Hepatocyte (in vitro differentiated cells): ENCODE measurements around the gene SDK1. TPM values are rescaled to one million over a fixed set of nuclear protein-coding genes. Genes with fewer than 3 reads are reported as not detected.

Experiments
- DNase-seq: peaks from one replicate; pipeline ENCODE4 v3.0.0-alpha.2; 2016; ENCODE audit warnings: low spot score
- H2AFZ ChIP-seq: fragments of 200-600 bp; sonication (generic); 2 replicates; pipeline ENCODE4 v1.6.0; 2016; ENCODE audit warnings: antibody characterized with exemption, mild to moderate bottlenecking
- H3K27ac ChIP-seq: fragments of 200-600 bp; sonication (generic); 2 replicates; pipeline ENCODE4 v1.5.1; 2016; ENCODE audit warnings: mild to moderate bottlenecking
- H3K27me3 ChIP-seq: fragments of 200-600 bp; sonication (generic); 2 replicates; pipeline ENCODE4 v1.6.1; 2016
- H3K36me3 ChIP-seq: fragments of 200-600 bp; sonication (generic); replicated peaks from 2 replicates; pipeline ENCODE4 v1.5.1; 2016; ENCODE audit warnings: low read depth; ENCODE audit not compliant: insufficient read depth
- H3K4me1 ChIP-seq: fragments of 200-600 bp; sonication (generic); 2 replicates; pipeline ENCODE4 v1.5.1; 2016; ENCODE audit warnings: mild to moderate bottlenecking, moderate library complexity; ENCODE audit not compliant: insufficient read depth
- H3K4me2 ChIP-seq: fragments of 200-600 bp; sonication (generic); 2 replicates; pipeline ENCODE4 v1.6.0; 2016
- H3K4me3 ChIP-seq: fragments of 200-600 bp; sonication (generic); 2 replicates; pipeline ENCODE4 v1.5.1; 2016; ENCODE audit warnings: mild to moderate bottlenecking
- H3K79me2 ChIP-seq: fragments of 200-600 bp; sonication (generic); 2 replicates; pipeline ENCODE4 v1.6.0; 2017; ENCODE audit warnings: mild to moderate bottlenecking
- H3K9me2 ChIP-seq: fragments of 200-600 bp; sonication (generic); replicated peaks from 2 replicates; pipeline ENCODE4 v1.6.0; 2017; ENCODE audit warnings: mild to moderate bottlenecking; ENCODE audit not compliant: insufficient read depth
- H3K9me3 ChIP-seq: fragments of 200-600 bp; sonication (generic); 2 replicates; pipeline ENCODE4 v1.5.1; 2016; ENCODE audit warnings: low read depth, mild to moderate bottlenecking
- H4K20me1 ChIP-seq: fragments of 200-600 bp; sonication (generic); 2 replicates; pipeline ENCODE4 v1.6.0; 2016; ENCODE audit warnings: mild to moderate bottlenecking; ENCODE audit not compliant: insufficient read depth, poor library complexity, severe bottlenecking
- CTCF ChIP-seq: fragments of 200-600 bp; sonication (generic); IDR thresholded peaks from 2 replicates; pipeline ENCODE4 v1.5.1; 2016; ENCODE audit warnings: antibody characterized with exemption, mild to moderate bottlenecking; ENCODE audit not compliant: poor library complexity
- EZH2 ChIP-seq: fragments of 200-600 bp; sonication (generic); IDR thresholded peaks from 2 replicates; pipeline ENCODE4 v1.6.1; 2016; ENCODE audit warnings: antibody characterized with exemption, mild to moderate bottlenecking, borderline replicate concordance
- EZH2phosphoT487 ChIP-seq: fragments of 200-600 bp; sonication (generic); IDR thresholded peaks from one replicate; pipeline ENCODE4 v1.6.1; 2018; ENCODE audit warnings: antibody characterized with exemption, mild to moderate bottlenecking, low read depth, moderate library complexity; ENCODE audit not compliant: unreplicated experiment, severe bottlenecking
- WGBS: methylation state at CpG from one replicate; pipeline ENCODE4 v1.1.6; 2016; ENCODE audit warnings: low lambda C conversion rate; ENCODE audit errors: missing lambda C conversion rate; 5-methylcytosine and 5-hydroxymethylcytosine counted together
- polyA plus RNA-seq: library from polyadenylated mRNA; unstranded; fragments of >200 nt; fragmentation: Nextera tagmentation; extraction: Ambion mirVana; gene quantifications from 2 replicates; pipeline ENCODE4 v1.2.1, GENCODE V29; 2016
- total RNA-seq: library from RNA; depleted of rRNA; stranded (reverse); fragments of >200 nt; gene quantifications from 2 replicates; pipeline ENCODE4 v1.2.3, GENCODE V29; 2014

Gene SDK1
- total and polyA plus RNA-seq, 2 experiments from 2014 or later, result 4.3 to 10.0 TPM

GRCh38 chr7:4238861-4239260, 937.8 kb downstream of the SDK1 start:
- Histone ChIP-seq H3K27ac (no peak overlapping the region), H3K4me3 (no peak overlapping the region), H3K79me2 (no peaks in the 10 kb centered on the region), H3K36me3 (no peaks in the 10 kb centered on the region), H3K4me1 (no peaks in the 10 kb centered on the region), H4K20me1 (no peaks in the 10 kb centered on the region), H3K4me2 (no peak overlapping the region), H3K9me3 (no peaks in the 10 kb centered on the region), H3K9me2 (no peaks in the 10 kb centered on the region), H3K27me3 (no peaks in the 10 kb centered on the region), H2AFZ (no peak overlapping the region)
- WGBS, result 79% methylated on average over 5 of the region's 5 CpGs
- DNase-seq, result no peak
- TF ChIP-seq EZH2phosphoT487, result no peak
- TF ChIP-seq EZH2, result no peak

GRCh38 chr7:4240042-4240441, 939.0 kb downstream of the SDK1 start:
- no peaks in the 10 kb centered on the region for H3K9me2 ChIP-seq
- H3K4me2 ChIP-seq, result no peak overlapping the region
- no peak overlapping the region for H3K4me3 ChIP-seq
- TF ChIP-seq EZH2phosphoT487, result no peak
- TF ChIP-seq CTCF, result no peak
- no peak for TF ChIP-seq EZH2
- no peaks in the 10 kb centered on the region for H3K4me1 ChIP-seq
- no peaks in the 10 kb centered on the region for H3K27me3 ChIP-seq
- H3K79me2 ChIP-seq, result no peaks in the 10 kb centered on the region
- H3K9me3 ChIP-seq, result no peaks in the 10 kb centered on the region
- H2AFZ ChIP-seq, result no peak overlapping the region
- H3K27ac ChIP-seq, result no peak overlapping the region
- 75% methylated on average over 10 of the region's 10 CpGs for WGBS
- no peaks in the 10 kb centered on the region for H4K20me1 ChIP-seq
- no peaks in the 10 kb centered on the region for H3K36me3 ChIP-seq
- no peak for DNase-seq

- Histone ChIP-seq H3K4me2 (no peak overlapping the region), H3K4me1 (no peaks in the 10 kb centered on the region), H4K20me1 (no peaks in the 10 kb centered on the region), H3K27me3 (no peaks in the 10 kb centered on the region), H3K4me3 (no peak overlapping the region), H3K9me3 (no peaks in the 10 kb centered on the region), H3K9me2 (no peaks in the 10 kb centered on the region), H3K36me3 (no peaks in the 10 kb centered on the region), H3K79me2 (no peaks in the 10 kb centered on the region), H2AFZ (no peak overlapping the region), H3K27ac (no peak overlapping the region)
- TF ChIP-seq CTCF (no peak), EZH2phosphoT487 (no peak), EZH2 (no peak)
- DNase-seq, result no peak
- WGBS, result 80% methylated on average over 18 of the region's 19 CpGs
Measured at GRCh38 chr7:4240520-4241303, 939.7 kb downstream of the SDK1 start.

GRCh38 chr7:4241304-4241612, 940.2 kb downstream of the SDK1 start:
- no peaks in the 10 kb centered on the region for H3K79me2 ChIP-seq
- no peak overlapping the region for H3K4me2 ChIP-seq
- TF ChIP-seq CTCF (no peak), EZH2phosphoT487 (no peak), EZH2 (no peak)
- no peaks in the 10 kb centered on the region for H3K4me1 ChIP-seq
- H3K36me3 ChIP-seq, result no peaks in the 10 kb centered on the region
- no peaks in the 10 kb centered on the region for H3K9me3 ChIP-seq
- H3K9me2 ChIP-seq, result no peaks in the 10 kb centered on the region
- H4K20me1 ChIP-seq, result no peaks in the 10 kb centered on the region
- no peaks in the 10 kb centered on the region for H3K27me3 ChIP-seq
- over 99% methylated on average over 6 of the region's 6 CpGs for WGBS
- no peak overlapping the region for H2AFZ ChIP-seq
- DNase-seq, result no peak
- no peak overlapping the region for H3K27ac ChIP-seq
- H3K4me3 ChIP-seq, result no peak overlapping the region
